ENCODE measurements around the gene AKNA.
"Not testable (repeated sequence)": the region's sequence is repeated elsewhere in the genome, so short reads cannot be mapped to it uniquely, and the experiment has no call there.

The AKNA gene

DNA sequence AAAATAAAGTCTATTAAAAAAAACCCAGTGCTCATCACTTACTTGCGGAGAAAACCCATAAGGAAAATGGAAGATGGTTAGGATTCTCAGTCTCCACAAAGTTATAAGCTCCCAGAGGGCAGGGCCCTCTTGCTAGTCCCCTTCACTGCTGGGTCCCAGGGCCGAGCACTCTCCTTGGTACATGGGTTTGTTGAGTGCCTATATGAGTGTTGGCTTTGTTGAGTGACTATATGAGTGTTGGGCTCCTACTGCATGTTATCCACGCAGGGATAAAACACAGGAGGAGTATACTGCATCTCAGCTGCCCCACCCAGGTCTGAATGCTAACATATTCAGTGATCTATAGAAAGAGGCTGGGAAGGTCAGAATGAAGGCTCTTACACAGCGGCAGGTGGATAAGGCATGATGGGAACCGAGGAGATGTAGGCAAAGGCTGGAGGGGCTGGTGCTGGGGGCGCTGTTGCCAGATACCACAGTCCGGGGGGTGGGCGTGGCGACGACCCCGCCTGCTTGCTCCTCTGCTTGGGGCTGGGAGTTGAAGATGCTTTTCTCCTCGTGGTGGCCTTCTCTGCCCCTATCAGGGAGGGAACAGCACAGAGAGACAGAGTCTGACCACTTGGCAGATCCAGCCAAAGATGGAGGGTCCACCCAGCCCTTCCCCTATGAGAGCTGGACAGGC is 46.5 kb downstream of the AKNA start:
- no peak for DNase-seq (ENCODE audit: low spot score)

GRCh38 chr9:114339130-114339908 is 48.5 kb downstream of the AKNA start:
- peak; percentile 29 for DNase-seq (ENCODE audit: low spot score)

DNA sequence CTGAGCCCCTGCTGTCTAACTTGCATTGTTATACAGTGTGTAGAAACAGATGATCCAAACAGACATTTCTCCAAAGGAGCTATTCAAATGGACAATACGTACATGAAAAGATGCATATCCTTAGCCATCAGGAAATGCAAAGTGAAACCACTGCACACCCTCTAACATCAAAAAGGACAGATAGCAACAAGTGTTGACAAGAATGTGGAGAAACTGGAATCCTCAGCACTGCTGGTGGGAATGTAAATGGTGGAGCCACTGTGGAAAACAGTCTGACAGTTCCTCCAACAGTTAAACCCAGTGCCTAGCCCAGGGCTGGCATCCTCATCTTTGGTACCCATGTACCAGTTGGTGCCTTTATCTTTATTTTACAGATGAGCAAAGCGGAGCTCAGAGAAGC is 49.6 kb downstream of the AKNA start:
- DNase-seq (ENCODE audit: low spot score), result no peak

GRCh38 chr9:114336699-114337395 is 50.9 kb downstream of the AKNA start:
- DNase-seq (ENCODE audit: low spot score), result no peak

DNA sequence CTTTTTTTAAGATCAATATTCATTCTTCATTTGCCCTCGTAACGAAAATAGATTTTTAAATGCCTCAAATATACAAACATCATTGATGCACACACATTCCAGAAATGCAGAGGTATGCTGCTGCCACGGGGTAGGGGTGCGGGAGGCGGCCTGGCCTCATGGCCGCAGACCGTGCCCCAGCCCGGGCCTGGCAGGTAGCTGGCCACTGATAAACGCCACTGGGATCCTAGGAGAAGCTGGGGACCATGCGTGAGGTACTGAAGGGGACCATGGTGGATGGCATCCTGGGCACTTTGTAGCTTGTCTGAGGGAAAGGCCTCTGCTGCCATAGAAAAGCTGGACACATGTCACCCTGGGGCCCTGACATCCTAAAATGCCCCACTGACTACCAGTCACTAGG is 51.6 kb downstream of the AKNA start:
- no peak for DNase-seq (ENCODE audit: low spot score)

DNA sequence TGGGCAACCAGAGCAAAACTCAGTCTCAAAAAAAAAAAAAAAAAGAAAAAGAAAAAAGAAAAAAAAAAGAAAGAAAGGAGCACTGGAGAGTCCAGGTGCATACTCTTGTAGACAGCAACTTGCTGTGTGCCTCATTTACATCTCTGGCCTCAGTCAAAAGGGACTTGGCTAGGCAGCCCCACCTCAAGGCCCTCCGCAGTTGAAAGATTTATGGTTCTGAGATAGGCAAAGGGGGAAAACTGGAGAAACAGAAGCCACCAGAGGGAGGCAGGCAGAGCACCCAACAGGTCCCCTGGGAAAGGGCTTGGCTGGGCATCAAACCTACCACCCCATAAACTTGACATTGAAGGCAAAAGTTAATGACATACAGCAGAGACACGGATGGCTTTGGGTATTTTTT is 52.0 kb downstream of the AKNA start:
- no peak for DNase-seq (ENCODE audit: low spot score)

DNA sequence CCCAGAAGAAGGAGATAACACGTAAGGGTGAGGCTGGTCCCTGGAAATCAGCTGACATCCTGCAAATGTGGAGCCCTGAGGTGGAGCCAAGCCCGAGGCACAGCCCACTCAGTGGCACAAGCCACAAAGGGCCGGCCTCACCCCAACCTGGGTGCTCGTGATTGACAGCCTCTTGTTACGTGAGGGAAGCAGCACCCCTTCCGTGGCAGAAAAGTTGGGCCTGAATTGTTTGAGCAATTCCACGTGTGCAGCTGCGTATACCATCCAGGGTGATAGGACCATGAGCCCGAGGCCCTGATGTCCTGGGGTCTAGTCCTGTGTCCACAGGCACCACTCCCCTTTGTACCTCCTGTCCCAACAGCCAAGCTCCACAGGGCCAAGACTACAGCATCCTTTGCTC is 53.3 kb downstream of the AKNA start:
- no peak for DNase-seq (ENCODE audit: low spot score)

DNA sequence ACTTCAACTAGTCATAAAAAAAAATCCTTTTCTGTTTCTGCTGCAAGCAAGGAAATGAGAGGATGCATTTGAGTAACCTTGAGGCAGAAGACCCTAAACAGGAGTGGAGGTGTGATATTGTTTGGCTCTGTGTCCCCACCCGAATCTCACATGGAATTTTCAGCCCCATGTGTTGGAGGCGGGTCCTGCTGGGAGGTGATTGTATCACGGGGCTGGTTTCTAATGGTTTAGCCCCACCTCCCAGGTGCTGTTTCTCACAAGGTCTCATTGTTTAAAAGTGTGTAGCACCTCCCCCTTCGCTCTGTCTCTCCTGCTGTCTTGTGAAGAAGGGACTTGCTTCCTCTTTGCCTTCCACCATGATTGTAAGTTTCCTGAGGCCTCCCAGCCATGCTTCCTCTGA is 54.1 kb downstream of the AKNA start:
- DNase-seq (ENCODE audit: low spot score), result not testable (repeated sequence)

GRCh38 chr9:114332474-114333040 is 55.2 kb downstream of the AKNA start:
- DNase-seq (ENCODE audit: low spot score), result not testable (repeated sequence)

DNA sequence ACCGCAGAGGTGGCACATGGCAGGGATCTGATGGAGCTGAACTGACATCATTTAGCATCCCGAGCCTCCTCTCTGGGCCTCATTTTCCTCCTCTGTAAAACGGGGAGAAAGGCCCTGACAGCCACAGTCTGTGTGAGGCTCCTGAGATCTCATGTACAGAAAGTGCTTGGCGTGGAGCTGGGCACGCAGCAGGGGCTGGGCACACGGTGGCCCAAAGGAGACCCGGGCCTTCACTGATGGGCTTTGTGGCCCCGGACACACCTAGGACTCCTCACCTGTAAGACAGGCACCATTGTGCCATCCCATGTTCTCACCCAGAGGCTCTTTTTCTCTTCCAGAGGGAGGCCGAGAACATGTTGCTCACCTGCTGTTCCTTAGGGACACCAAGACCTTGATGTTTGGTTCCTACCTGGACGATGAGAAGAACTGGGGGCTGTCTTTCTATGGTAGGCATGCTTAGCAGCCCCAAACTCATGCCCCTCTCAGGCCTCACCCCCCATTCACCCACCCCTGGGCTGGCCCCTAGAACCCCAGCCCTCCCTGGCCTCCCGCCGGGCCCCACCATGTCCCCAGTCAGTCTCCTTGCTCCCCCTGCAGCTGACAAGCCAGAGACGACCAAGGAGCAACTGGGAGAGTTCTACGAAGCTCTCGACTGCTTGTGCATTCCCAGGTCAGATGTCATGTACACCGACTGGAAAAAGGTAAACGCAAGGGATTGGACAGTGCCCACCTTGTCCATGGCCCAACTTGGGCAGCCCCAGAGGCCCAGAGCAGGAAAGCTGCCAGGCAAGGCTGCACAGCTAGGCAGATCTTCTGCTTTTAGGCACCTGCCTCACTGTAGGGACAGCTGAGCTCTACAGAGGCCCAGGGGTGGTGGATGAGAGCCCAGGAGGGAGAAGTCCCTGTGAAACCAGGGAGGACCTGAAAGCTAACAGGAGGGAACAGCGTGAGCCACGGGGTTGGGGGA is 56.3 kb downstream of the AKNA start:
- not testable (repeated sequence) for DNase-seq (ENCODE audit: low spot score)

DNA sequence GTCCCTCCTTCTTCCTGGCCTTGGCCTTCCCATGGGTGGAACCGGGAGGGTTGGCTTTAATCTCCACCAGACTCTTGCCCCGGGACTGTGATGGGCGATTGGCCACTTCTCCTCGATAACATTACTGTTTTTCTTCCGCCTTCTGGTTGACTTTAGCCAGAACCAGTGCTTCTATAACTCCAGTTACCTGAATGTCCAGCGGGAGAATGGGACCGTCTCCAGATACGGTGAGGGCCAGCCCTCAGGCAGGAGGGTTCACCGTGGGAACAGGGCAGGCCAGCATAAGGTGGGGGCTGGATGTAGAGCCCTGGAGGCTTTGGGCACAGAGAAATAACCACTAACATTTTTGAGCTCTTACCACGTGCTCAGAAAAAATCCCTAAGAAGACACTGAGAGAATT is 57.1 kb downstream of the AKNA start:
- no peak for DNase-seq (ENCODE audit: low spot score)

- DNase-seq (ENCODE audit: low spot score), result not testable (repeated sequence)
These were observed 58.2 kb downstream of the AKNA start, which contains the start of gene ORM2 for GRCh38 chr9:114329625-114330022. Gene ORM2, plus strand, starts transcription at chr9:114329869. Its CDS starts 36 bp downstream, at chr9:114329905.

GRCh38 chr9:114328937-114329624 is 58.7 kb downstream of the AKNA start:
- not testable (repeated sequence) for DNase-seq (ENCODE audit: low spot score)

DNA sequence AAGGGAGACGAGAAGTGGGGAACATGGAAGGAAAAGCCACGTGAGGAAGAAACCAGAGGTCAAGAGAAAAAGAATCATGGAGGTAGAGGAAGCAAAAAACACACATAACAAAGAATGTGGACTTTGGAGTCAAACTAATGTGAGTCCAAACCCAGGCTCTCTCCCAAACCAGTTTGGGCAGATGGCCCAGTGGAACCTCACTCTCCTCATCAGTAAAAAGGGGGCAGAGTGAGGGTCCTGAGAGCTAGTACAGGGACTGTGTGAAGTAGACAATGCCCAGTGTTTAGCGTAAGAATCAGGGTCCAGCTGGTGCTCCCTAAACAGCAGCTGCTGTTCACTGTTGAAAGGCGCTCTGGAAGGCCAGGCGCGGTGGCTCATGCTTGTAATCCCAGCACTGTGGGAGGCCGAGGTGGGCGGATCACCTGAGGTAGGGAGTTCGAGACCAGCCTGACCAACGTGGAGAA is 59.4 kb downstream of the AKNA start:
- DNase-seq (ENCODE audit: low spot score), result not testable (repeated sequence)

GRCh38 chr9:114327749-114328148 is 60.0 kb downstream of the AKNA start:
- DNase-seq (ENCODE audit: low spot score), result no peak

GRCh38 chr9:114325684-114326254 is 62.0 kb downstream of the AKNA start:
- DNase-seq (ENCODE audit: low spot score), result not testable (repeated sequence)

- DNase-seq (ENCODE audit: low spot score), result not testable (repeated sequence)
These were observed 62.8 kb downstream of the AKNA start for GRCh38 chr9:114324965-114325364.

DNA sequence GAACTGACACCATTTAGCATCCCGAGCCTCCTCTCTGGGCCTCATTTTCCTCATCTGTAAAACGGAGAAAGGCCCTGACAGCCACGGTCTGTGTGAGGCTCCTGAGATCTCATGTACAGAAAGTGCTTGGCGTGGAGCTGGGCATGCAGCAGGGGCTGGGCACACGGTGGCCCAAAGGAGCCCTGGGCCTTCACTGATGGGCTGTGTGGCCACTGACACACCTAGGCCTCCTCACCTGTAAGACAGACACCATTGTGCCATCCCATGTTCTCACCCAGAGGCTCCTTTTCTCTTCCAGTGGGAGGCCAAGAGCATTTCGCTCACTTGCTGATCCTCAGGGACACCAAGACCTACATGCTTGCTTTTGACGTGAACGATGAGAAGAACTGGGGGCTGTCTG is 63.3 kb downstream of the AKNA start:
- DNase-seq (ENCODE audit: low spot score), result no peak

DNA sequence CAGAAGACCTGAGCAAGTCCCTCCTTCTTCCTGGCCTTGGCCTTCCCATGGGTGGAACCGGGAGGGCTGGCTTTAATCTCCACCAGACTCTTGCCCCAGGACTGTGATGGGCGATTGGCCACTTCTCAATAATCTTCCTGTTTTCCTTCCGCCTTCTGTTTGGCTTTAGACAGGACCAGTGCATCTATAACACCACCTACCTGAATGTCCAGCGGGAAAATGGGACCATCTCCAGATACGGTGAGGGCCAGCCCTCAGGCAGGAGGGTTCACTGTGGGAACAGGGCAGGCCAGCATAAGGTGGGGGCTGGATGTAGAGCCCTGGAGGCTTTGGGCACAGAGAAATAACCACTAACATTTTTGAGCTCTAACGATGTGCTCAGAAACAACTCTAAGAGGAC is 63.9 kb downstream of the AKNA start:
- not testable (repeated sequence) for DNase-seq (ENCODE audit: low spot score)

All from Ammon's horn (tissue), 1 donor.